Measurements from ENCODE around the gene KCNIP2. TPM values are rescaled to one million over a fixed set of nuclear protein-coding genes. Genes with fewer than 3 reads are reported as not detected.

The KCNIP2 gene
- total RNA-seq, 1 donor = 1.4 TPM

DNA sequence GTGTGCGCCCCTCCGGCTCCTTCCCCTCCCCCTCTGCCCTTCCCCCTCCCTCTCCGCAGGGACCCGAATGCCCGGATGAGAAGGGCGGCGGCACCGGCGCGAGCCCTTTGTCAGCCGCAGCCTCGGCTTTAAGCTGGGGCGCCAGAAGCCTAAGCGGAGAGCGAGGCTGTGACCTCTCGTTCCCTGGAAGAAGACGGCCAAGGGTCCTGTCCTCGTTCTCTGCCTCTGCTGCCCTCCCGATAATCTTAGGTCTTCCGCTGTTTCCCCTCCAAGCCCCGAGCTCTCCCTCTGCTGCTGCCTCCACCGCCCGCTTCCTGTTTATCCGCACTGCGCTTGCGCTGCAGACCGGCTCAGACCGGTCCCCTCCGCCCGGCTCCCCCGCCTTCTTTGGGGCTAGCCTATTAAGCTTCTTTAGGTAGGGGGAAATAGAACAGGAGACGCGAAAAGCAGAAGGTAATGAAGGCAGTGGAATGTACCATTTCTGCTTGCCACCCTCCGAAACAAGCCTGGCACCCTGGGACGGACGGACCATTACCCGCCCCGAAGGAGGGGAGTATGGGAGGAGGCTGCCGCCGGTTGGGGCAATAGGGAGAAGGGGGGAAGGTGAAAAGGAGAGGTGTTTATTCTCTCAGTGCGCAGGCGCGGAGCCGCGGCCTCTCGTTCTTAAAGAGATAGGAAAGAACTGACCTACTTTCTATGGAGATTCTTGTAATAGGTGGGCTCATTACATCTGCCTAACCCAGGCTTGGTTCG, 25.3 kb downstream of the KCNIP2 start, which contains the start of gene OGA:
OGA (minus strand) TSS at position 326 of the 753 bp plus-strand sequence. CDS start 422 bp downstream, outside the sequence.
- H3K36me3 ChIP-seq (ENCODE audit: insufficient read depth, low read length) = peaks cover under 1% of the 10 kb centered on the region
- no peaks in the 10 kb centered on the region for H3K27me3 ChIP-seq (ENCODE audit: insufficient read depth, low read length)
- peaks cover 50% of the 10 kb centered on the region for H3K79me2 ChIP-seq (ENCODE audit: insufficient read depth, low read length)
- peak; percentile 97 for DNase-seq (ENCODE audit: insufficient read length, low spot score, missing footprints)
- peak within 1 kb of the TSS; percentile 98 for H3K4me3 ChIP-seq (ENCODE audit: insufficient read depth, low read length)
- peaks cover 46% of the 10 kb centered on the region for H4K20me1 ChIP-seq (ENCODE audit: insufficient read depth, low read length)
- peak within 1 kb of the TSS; percentile 97 for H3K27ac ChIP-seq (ENCODE audit: low read depth, low read length)
- H3K4me1 ChIP-seq (ENCODE audit: insufficient read depth, low read length) = peaks cover 26% of the 10 kb centered on the region
- TF ChIP-seq CTCF (IDR thresholded peaks at IDR 0.05; ENCODE audit: extremely low read depth, low read depth, low read length) = no peak
- peak within 1 kb of the TSS; percentile 94 for H3K4me2 ChIP-seq (ENCODE audit: insufficient read depth, low read length)
- no peaks in the 10 kb centered on the region for H3K9me3 ChIP-seq (ENCODE audit: low read depth, low read length)
- peak within 1 kb of the TSS; percentile 87 for H2AFZ ChIP-seq (ENCODE audit: low read length)

DNA sequence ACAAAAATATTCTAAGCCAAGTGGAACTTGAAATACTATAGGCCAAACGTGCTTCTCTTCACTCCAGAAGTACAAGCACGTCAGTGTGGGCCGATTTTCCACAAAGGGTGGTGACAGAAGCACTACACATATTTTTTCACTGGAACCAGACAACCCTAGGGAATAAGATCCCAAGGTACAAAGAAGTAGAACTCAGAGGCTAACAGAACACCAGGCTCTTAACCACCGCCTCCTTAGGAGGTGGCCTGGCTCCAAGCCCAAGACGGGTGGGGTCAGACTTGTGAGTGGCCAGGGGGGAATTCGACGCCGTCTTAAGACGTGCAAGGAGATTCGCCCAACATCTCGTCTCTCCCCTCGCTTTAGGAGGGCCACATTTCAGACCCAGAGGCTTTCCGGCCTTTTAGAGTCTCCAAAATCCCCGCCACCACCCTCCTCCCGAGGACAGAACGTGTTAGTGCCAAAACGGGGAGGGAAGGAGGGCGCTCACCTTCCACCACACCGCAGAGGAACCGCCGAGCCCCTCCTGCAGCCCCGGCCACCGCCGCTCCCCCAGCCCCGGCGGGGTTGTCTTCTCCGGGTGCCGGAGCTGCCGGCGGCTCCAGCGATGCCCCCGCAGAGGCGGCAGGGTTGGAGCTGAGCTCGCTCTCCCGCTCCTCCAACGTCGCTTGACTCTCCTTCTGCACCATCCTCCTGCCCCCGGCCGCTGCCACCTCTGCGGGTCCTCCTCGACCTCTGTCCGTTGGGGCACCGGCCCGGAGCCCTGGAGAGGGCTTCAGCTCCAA, 26.1 kb downstream of the KCNIP2 start:
- H3K27ac ChIP-seq (ENCODE audit: low read depth, low read length) = peak overlapping the region; percentile 97
- peaks cover 8% of the 10 kb centered on the region for H3K36me3 ChIP-seq (ENCODE audit: insufficient read depth, low read length)
- no peak for TF ChIP-seq CTCF (IDR thresholded peaks at IDR 0.05; ENCODE audit: extremely low read depth, low read depth, low read length)
- H3K4me2 ChIP-seq (ENCODE audit: insufficient read depth, low read length) = peak overlapping the region; percentile 94
- H2AFZ ChIP-seq (ENCODE audit: low read length) = no peak overlapping the region
- no peaks in the 10 kb centered on the region for H3K27me3 ChIP-seq (ENCODE audit: insufficient read depth, low read length)
- peak; percentile 93 for DNase-seq (ENCODE audit: insufficient read length, low spot score, missing footprints)
- H3K4me1 ChIP-seq (ENCODE audit: insufficient read depth, low read length) = peaks cover 26% of the 10 kb centered on the region
- no peaks in the 10 kb centered on the region for H3K9me3 ChIP-seq (ENCODE audit: low read depth, low read length)
- peaks cover 53% of the 10 kb centered on the region for H4K20me1 ChIP-seq (ENCODE audit: insufficient read depth, low read length)
- H3K4me3 ChIP-seq (ENCODE audit: insufficient read depth, low read length) = peak overlapping the region; percentile 98
- H3K79me2 ChIP-seq (ENCODE audit: insufficient read depth, low read length) = peaks cover 57% of the 10 kb centered on the region

- Histone ChIP-seq H2AFZ (ENCODE audit: low read length) (no peak overlapping the region), H3K4me3 (ENCODE audit: insufficient read depth, low read length) (peak overlapping the region; percentile 98), H3K4me2 (ENCODE audit: insufficient read depth, low read length) (peak overlapping the region; percentile 94), H4K20me1 (ENCODE audit: insufficient read depth, low read length) (peaks cover 59% of the 10 kb centered on the region), H3K4me1 (ENCODE audit: insufficient read depth, low read length) (peaks cover 26% of the 10 kb centered on the region), H3K27ac (ENCODE audit: low read depth, low read length) (peak overlapping the region; percentile 97), H3K79me2 (ENCODE audit: insufficient read depth, low read length) (peaks cover 64% of the 10 kb centered on the region), H3K36me3 (ENCODE audit: insufficient read depth, low read length) (peaks cover 12% of the 10 kb centered on the region), H3K9me3 (ENCODE audit: low read depth, low read length) (no peaks in the 10 kb centered on the region), H3K27me3 (ENCODE audit: insufficient read depth, low read length) (no peaks in the 10 kb centered on the region)
- TF ChIP-seq CTCF (IDR thresholded peaks at IDR 0.05; ENCODE audit: extremely low read depth, low read depth, low read length) = no peak
- DNase-seq (ENCODE audit: insufficient read length, low spot score, missing footprints) = peak; percentile 72
These were observed 26.7 kb downstream of the KCNIP2 start for GRCh38 chr10:101816913-101817336.

DNA sequence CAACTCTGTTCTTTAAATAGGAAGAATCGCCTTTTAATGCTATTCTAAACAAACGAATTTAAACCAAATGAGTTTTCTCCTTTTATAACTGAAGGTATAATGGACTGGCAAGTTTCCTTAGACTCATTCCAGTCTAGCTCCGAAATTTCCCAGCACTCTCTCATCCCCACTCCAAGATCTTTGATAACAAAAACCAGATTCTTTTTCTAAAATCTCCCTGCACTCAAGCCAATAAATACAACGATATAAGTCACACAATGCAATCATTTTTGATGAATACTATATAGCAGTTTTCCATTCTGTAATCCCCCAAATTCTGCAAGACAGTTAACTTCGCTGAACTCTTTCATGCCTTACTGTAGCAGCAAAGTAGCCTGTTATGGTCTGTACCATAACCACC, 27.2 kb downstream of the KCNIP2 start:
- Histone ChIP-seq H3K4me1 (ENCODE audit: insufficient read depth, low read length) (peaks cover 26% of the 10 kb centered on the region), H3K4me2 (ENCODE audit: insufficient read depth, low read length) (peak overlapping the region; percentile 94), H3K9me3 (ENCODE audit: low read depth, low read length) (no peaks in the 10 kb centered on the region), H3K4me3 (ENCODE audit: insufficient read depth, low read length) (peak overlapping the region; percentile 98), H3K36me3 (ENCODE audit: insufficient read depth, low read length) (peaks cover 18% of the 10 kb centered on the region), H3K27ac (ENCODE audit: low read depth, low read length) (peak overlapping the region; percentile 97), H3K27me3 (ENCODE audit: insufficient read depth, low read length) (no peaks in the 10 kb centered on the region), H2AFZ (ENCODE audit: low read length) (no peak overlapping the region), H4K20me1 (ENCODE audit: insufficient read depth, low read length) (peaks cover 65% of the 10 kb centered on the region), H3K79me2 (ENCODE audit: insufficient read depth, low read length) (peaks cover 69% of the 10 kb centered on the region)
- peak; percentile 5 for DNase-seq (ENCODE audit: insufficient read length, low spot score, missing footprints)
- TF ChIP-seq CTCF (IDR thresholded peaks at IDR 0.05; ENCODE audit: extremely low read depth, low read depth, low read length) = no peak

All from osteoblast (primary cell).